Activated CD4-positive, CD25-positive, alpha-beta regulatory T cell (primary cell): ENCODE measurements around the gene LBH.

Experiments
- DNase-seq, 4 experiments: peaks; one replicate each; lab custom pipeline; 2025; lab: John Stamatoyannopoulos, UW

LBH gene

GRCh38 chr2:30217644-30218337, 13.5 kb upstream of the LBH start:
- no peak for DNase-seq

GRCh38 chr2:30218338-30218713, 13.0 kb upstream of the LBH start:
- no peak for DNase-seq

GRCh38 chr2:30218814-30219213, 12.5 kb upstream of the LBH start:
- DNase-seq = no peak

- DNase-seq = no peak
Observed at GRCh38 chr2:30219886-30220875, 11.2 kb upstream of the LBH start.

- no peak for DNase-seq
Observed at GRCh38 chr2:30221531-30221930, 9.8 kb upstream of the LBH start.

- DNase-seq = no peak
Observed at GRCh38 chr2:30222031-30222430, 9.3 kb upstream of the LBH start.

- DNase-seq = no peak
Observed at GRCh38 chr2:30222636-30223360, 8.5 kb upstream of the LBH start.

- DNase-seq = no peak
Observed at GRCh38 chr2:30223413-30223874, 7.9 kb upstream of the LBH start.

GRCh38 chr2:30224151-30224550, 7.2 kb upstream of the LBH start:
- DNase-seq = no peak

- DNase-seq = peak in 1 of 4 experiments; percentile 11
Observed at GRCh38 chr2:30225131-30225762, 6.1 kb upstream of the LBH start.

GRCh38 chr2:30226144-30227032, 4.9 kb upstream of the LBH start:
- DNase-seq = no peak

- no peak for DNase-seq
Observed at GRCh38 chr2:30229596-30229995, 1.7 kb upstream of the LBH start.

GRCh38 chr2:30230497-30231211, 680 bp upstream of the LBH start:
- peak in 2 of 4 experiments; percentile 38 to 49 for DNase-seq

GRCh38 chr2:30231996-30232800, 864 bp downstream of the LBH start:
- peak; percentile 56 to 62 (median 59) for DNase-seq

- DNase-seq = peak; percentile 9 to 39 (median 18)
Observed at GRCh38 chr2:30232801-30233130, 1.4 kb downstream of the LBH start.

GRCh38 chr2:30233271-30234009, 2.1 kb downstream of the LBH start:
- DNase-seq = no peak

GRCh38 chr2:30234180-30234971, 3.0 kb downstream of the LBH start:
- no peak for DNase-seq
